HG02981 (cell line): ENCODE data around the gene SRMS.
"Not testable (repeated sequence)": the region's sequence is repeated elsewhere in the genome, so short reads cannot be mapped to it uniquely, and the experiment has no call there.

Experiments
- ATAC-seq: cut with Tn5 transposase; IDR thresholded peaks from one replicate; pipeline ENCODE4 v1.9.1; 2021; ENCODE audit warnings: mild to moderate bottlenecking, moderate library complexity; ENCODE audit not compliant: unreplicated experiment

The SRMS gene

DNA sequence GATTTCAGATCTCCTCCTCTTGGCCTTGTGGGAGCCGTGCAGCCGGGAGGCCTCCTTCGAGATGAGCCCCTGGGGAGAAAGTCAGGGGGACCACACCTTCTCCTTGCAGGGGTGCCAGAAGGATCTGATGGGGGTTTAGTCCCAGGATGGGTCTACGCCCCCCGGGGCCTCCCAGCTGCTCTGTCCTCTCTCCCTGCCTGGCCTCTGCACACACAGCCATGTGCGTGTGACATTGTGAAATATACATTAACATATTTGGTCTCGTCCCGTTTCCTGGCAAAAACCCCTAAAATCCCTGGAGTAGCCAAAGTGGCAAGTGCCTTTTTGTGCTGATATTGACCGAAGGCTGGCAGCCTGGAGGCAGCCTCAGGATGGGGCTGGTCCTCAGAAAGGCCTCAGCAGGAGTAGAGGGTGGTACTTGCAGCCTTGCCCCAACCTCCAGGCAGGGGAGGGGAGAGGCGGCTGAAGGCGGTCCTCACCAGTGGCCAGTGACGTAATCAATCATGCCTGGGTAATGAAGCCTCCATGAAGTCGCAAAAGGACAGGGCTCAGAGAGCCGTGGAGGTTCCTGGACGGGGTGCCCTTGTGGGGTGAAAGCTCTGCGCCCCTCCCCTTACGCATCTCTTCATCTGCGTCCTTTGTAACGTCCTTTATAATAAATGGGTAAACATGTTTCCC lies 31.6 kb upstream of the SRMS start:
- no peak for ATAC-seq

DNA sequence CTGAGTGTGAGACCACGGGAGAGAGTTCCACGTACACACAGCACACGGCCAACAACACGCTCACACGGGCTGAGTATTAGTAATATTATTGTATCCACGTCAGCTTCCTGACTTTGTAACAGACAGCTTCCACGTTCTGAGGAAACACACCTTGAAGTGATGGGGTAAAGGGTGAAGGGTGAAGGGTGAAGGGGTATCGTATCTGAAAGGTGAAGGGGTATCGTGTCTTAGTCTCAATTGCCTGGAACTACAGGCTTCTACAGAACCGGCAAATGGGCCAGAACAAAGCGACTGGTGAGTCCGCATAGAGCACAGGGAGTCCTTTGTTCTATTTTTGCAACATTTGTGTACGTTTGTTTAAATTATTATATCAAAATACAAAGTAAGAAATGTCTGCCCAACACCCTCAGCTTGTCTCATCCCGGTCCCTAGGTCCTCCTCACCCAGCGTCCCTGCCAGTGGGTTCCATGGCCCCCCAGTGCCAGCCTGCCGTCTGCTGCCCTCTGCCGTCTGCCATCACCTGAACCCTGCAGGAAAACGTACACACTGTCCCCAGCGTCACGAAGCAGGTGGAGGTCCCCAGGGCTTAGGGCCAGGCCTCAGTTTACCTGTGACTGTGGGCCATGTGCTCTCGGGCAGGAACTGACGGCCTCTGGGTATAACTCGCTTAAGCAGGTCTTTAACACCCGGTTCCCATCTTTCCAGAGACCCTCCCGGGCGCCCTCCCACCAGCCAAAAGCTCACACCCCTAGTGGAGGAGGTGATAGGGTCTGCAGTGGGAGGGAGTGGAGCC lies 30.9 kb upstream of the SRMS start:
- ATAC-seq: no peak

- ATAC-seq: no peak
Observed at GRCh38 chr20:63577317-63577894, 29.9 kb upstream of the SRMS start.

- ATAC-seq: no peak
Observed at GRCh38 chr20:63576311-63576710, 28.8 kb upstream of the SRMS start.

DNA sequence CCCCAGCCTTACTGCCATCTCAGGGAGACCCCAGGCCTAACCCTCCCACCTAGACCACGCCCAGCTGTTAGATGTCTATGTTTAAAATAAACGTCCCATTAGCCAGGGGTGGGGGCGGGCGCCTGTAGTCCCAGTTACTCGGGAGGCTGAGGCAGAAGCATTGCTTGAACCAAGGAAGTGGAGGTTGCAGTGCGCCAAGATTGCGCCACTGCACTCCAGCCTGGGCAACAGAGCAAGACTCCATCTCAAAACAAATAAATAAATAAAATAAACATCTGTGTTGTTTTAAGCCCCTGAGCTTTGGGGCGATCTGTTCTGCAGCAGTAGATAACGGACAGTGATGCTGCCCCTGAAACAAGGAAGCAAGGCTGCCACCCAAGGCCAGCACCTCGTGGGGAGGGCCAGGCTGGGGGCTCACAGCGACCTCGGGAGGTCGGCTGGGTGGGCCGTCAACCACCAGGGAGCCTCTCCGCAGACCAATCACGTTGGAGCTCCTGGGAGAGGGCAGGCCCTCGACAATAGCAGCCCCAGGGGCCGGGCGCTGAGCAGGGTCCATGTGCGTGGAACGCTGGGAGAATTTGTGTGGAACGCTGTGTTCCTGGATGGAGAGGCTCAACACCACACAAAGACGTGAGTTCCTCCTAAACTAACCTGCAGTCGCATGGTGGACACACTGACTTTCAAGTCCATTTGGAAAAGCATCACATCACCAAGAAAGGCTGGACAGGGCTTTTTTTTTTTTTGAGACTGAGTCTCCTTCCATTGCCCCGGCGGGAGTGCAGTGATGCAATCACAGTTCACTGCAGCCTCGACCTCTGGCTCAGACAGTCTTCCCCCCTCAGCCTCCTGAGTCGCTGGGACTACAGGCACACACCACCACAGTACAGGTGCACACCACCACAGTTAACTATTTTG lies 27.5 kb upstream of the SRMS start:
- no peak for ATAC-seq

DNA sequence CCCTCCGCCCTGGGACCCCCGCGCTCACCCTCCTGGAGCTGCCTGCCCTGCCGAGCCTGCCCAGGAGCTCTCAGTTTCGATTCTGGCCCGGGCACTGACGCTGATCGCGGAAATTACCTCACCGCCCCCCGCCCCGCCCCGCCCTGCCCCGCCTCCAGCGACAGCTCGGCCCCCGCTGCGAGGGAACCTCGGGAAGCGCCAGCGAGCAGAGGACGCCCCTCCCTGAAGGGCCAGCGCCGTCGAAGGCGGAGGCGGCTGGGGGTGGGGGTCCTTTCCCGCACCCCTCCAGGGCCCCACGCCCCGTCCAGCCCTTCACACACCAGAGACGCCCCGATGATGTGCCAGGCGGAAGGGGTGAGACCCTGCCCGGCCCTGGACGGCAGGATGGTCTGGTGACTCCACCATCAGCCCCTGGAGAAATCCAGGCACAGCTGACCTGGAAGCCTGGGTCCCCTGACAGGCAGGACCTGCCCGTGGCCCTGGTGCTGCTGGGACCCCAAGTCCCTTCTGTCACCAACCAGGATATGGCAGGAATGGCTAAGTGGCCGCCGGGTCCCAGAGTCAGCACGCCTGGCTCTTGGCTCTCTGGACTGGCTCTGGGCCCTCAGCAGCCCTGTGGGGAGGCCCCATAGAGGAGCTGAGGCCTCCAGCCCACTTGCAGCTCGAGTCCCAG lies 26.7 kb upstream of the SRMS start, which contains the start of gene HELZ2:
HELZ2 (minus strand) TSS at position 84 of the 673 bp plus-strand sequence. CDS start 1,854 bp downstream, outside the sequence.
- ATAC-seq: no peak

- ATAC-seq: no peak
Observed at GRCh38 chr20:63573647-63574131, 26.1 kb upstream of the SRMS start.

DNA sequence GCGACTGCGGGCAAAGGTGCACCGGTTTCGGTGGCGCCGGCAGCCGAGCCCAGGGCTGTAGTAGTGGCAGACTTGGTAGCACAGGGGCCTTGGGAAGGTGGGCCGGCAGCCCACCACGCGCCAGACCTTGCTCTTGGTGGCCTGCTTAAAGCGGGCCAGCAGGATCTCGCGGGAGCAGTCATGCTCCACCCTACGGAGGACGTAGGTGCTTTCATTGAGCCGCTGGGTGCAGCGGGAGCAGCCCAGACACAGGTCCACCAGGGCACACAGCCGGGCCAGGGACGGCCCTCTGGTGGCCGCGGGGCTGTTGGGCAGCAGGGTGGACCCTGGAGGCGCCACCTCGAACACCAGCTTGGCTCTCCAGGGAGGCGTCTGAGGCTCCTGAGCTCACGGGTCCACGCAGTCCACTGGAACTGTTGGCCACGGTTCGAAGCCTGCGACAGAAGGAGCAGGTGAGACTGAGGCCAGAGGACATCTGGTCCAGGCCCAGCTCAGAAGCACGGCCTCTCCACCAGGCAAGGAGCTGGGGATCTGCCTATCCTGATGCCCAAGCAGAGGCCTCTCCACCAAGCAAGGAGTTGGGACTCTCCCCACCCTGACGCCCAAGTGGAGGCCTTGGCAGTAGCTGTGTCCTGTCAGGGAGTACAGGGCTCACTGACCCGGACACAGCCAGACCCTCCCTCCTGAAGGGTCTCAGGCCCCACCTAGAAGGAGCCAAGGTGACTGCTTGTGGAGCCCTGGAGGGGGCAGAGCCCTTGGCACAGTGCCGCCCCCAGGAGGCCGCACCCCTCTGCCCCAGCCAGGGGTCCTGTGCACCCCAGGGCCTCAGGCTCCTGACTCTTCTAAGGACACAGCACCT lies 25.5 kb upstream of the SRMS start:
- ATAC-seq: no peak

GRCh38 chr20:63572071-63572787 lies 24.7 kb upstream of the SRMS start:
- ATAC-seq: no peak

GRCh38 chr20:63571087-63571478 lies 23.5 kb upstream of the SRMS start:
- ATAC-seq: not testable (repeated sequence)

DNA sequence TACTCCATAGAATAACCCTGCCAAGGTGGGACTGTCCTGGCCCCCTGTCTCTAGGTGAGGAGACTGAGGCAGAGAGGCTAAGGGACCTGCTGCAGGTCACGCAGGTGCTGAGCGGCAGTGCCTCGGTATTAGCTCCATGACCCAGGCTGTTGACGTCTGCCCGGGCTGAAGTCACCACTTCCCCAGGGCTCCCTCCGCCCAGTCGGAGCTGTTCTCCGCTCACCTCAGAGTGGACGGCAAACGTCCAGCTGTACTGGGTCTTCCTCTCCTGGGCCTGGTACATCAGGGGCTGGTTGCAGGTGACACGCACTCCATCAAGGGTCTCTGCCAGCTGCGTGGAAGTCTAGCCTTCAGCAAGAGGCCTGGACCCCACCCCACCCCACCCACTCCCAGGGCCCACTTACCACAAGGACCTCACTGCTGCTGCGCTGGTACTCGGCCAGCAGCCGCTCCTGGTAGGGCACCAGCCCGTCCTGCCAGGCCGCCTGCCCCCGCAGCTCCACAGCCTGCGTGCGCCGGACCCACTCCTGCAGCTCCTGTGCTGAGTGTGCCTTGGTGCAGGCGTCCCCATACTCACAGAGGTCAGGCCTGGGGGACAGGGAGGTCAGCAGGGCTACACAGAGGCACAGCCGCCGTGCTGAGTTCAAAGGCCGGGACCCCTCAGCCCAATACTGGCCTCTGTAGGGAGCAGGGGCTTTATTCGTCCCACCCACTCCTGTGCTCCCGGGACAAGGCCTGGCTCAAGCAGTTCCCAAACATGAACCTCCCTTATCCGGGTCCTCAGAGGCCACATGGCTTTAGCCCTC lies 22.9 kb upstream of the SRMS start:
- ATAC-seq: no peak

GRCh38 chr20:63568986-63569949 lies 21.7 kb upstream of the SRMS start:
- ATAC-seq: no peak

- ATAC-seq: peak; percentile 9
Observed at GRCh38 chr20:63568170-63568981, 20.8 kb upstream of the SRMS start.

GRCh38 chr20:63567386-63568169 lies 20.0 kb upstream of the SRMS start:
- peak; percentile 52 for ATAC-seq

GRCh38 chr20:63567136-63567385 lies 19.5 kb upstream of the SRMS start:
- no peak for ATAC-seq
